ENCODE results near the gene ACO2.

ACO2 gene

GRCh38 chr22:41491374-41492100, 22.6 kb downstream of the ACO2 start:
- DNase-seq, result no peak

DNA sequence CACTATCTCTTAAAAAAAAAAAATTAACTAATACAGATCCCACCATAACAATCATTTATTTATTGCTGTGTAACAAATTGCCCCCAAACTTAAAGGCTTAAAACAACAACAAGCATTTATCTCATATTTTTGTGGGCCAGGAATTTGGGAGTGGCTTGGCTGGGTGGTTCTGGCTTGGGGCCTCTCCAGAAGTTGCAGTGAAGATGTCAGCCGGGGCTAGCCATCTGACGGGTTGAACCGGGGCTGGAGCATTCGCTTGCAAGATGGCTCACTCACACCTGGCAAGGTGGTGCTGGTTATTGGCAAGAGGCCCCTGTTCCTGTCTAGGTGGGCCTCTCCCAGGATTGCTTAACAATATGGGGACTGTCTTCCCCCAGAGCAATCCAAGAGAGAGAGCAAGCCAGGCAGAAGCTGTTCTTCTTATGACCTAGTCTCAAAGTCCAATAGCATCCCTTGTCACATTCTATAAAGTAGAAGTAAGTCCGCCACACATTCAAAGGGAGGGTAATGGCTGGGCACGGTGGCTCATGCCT, 29.5 kb downstream of the ACO2 start:
- DNase-seq, result no peak

DNA sequence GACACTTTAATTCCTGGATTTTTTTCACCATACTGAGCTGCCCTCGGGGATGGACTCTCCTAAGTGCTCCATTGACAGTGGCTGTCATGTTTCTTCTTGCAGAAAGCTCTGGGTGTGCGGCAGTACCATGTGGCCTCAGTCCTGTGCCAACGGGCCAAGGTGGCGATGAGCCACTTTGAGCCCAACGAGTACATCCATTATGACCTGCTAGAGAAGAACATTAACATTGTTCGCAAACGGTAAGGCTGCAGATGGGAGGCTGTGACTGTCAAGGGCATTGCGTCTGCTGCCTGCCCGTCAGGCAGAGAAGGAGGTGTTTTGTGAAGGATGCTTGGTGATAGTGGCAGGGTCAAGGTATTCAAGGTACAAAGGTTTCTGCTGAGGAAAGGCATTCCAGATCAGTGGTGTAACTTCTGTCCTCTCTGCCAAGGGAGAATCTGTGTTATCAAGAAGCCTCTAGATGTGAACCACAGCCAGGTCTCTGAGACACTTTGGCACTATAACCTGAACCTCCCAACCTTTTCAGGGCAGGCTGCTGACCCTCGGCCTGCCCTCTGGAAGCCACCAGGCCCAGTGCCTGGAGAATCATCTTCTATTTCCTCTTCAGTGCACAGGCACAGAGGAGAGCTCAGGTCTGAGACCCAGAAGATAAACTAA, 30.8 kb downstream of the ACO2 start:
- DNase-seq, result no peak

- no peak for DNase-seq
These were observed 31.4 kb downstream of the ACO2 start for GRCh38 chr22:41500303-41500702.

DNA sequence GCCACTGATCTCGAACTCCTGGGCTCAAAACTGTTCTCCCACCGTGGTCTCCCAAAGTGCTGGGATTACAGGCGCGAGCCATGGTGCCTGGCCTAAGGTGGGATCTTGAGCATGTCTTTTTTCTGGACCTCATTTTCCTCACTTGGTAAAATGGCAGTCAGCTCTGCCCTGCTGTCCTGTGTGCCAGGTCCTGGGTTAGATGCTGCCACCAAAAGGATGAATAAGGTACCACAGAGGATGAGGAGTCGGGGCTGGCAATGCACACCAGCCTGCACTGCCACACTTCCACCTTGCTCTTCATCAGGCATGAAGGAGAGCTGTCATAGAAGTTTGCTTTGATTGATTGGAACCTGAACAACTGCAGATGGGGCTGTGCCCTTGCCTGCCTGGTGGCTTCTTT, 32.3 kb downstream of the ACO2 start:
- DNase-seq, result no peak

DNA sequence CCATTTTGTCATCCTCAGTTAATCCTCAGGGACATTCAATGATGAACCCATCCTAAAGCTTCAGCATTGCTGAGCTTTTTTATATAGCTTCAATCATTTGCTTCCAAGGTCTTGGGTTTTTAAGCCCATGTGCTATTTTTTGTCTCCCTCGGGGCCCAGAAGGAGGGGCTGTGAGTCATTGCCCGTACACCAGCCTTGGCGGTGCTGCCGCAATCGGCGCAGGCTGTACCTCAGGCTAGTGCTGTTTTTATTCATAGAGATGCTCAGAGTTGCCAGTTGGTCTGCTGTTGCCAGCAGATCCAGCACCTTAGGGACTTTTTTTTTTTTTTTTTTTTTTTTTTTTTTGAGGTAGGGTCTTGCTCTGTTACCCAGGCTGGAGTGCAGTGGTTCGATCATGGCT, 35.5 kb downstream of the ACO2 start:
- DNase-seq, result no peak

GRCh38 chr22:41504816-41505215, 35.9 kb downstream of the ACO2 start:
- DNase-seq, result no peak

GRCh38 chr22:41505511-41506220, 36.7 kb downstream of the ACO2 start:
- no peak for DNase-seq

DNA sequence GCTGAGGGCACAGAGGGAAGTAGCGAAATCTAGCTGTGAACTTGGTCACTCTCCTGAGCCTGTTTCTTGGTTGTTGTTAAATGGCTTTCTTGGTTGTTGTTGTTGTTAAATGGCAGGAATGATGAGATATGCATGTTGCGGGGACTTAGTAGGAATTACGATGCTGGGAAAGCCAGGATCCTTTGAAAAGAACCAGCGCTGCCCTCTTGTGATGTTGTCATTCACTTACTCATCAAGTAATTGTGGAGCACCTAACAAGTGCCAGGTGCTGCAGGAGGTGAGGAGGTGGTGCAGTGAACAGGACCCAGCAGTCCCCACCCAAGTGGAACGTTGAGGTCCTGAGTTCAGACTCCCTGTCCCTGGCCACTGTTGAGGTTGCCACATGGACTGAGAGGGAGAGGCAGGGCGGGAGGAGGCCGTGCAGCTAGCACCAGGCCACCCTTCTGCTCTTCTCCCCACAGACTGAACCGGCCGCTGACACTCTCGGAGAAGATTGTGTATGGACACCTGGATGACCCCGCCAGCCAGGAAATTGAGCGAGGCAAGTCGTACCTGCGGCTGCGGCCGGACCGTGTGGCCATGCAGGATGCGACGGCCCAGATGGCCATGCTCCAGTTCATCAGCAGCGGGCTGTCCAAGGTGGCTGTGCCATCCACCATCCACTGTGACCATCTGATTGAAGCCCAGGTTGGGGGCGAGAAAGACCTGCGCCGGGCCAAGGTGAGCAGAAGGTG, 38.6 kb downstream of the ACO2 start:
- DNase-seq, result no peak

GRCh38 chr22:41508770-41509170, 39.9 kb downstream of the ACO2 start:
- DNase-seq, result no peak

DNA sequence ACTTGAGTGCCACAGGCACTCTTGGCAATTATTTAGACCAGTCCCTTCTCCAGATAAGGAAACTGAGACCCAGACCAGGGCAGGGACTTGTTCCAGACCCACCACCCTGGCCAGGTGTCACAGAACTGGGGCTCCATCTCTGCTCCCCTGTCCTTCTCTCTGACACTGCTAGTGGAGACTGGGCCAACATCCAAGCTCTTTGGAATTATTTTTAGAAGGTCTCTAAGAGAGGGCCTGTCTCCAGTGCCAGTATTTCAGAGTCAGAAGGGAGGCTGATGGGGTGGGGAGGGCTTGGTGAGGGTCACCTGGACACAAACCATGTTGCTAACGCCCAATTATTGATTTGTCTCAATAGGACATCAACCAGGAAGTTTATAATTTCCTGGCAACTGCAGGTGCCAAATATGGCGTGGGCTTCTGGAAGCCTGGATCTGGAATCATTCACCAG, 42.6 kb downstream of the ACO2 start:
- no peak for DNase-seq

DNA sequence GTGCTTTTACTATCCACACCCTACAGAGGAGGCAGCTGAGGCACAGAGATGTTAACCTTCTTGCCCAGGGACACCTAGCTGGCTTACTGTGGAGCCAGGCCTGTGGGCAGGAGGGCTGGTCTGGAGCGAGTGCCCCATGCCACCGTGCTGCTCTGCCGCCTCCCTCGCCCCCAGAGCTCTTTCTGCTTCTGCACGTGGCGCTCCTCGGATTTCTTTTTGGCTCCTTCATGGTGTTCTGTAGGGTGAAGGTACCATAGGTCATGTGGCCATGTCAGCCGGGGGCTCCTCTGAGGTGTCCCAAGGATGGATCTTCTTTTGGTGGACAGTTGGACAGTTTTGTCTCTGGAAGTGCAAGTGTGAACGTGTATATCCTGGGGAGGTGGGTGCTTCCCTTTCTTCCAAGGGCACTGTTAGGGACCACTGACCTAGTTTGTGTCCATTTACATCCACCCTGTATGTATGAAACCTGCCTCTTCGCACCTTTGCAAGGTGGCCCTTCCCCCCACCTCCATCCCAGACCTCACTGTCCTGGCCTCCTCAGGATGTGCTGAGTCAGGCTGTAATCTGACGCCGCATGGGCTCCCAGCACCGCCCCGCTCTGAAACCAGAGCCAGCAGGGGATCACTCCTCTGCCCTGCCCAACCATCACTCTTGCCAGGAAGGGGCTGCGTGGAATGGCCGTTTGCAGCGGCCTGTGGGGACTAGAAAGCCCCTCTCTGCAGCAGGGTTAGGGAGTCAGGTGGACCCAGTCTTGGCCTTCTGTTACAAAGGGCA, 43.7 kb downstream of the ACO2 start:
- DNase-seq, result no peak

DNA sequence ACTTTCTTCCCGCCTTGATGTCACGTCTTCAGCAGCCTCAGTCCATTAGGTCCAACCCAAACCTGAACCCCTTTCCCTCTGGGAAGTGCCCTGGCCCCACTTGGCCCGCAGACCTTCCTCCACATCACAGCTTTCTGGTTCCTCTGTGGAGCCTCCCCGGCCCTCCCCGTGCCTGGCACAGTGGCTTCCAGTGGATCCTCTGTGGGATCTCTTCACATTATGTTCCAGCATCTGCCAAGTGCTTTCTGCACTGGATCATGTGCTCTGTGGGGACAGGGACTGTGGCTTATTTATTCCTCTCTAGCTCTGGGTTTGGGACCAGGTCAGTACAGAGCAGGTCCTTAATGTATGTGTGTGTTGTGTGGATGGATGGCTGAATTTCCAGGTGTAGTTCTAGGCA, 44.5 kb downstream of the ACO2 start:
- DNase-seq, result no peak

GRCh38 chr22:41516462-41516861, 47.5 kb downstream of the ACO2 start:
- DNase-seq, result no peak

GRCh38 chr22:41517172-41518047, 48.5 kb downstream of the ACO2 start:
- peak; percentile 60 for DNase-seq

- DNase-seq, result no peak
These were observed 49.1 kb downstream of the ACO2 start for GRCh38 chr22:41518048-41518347.

DNA sequence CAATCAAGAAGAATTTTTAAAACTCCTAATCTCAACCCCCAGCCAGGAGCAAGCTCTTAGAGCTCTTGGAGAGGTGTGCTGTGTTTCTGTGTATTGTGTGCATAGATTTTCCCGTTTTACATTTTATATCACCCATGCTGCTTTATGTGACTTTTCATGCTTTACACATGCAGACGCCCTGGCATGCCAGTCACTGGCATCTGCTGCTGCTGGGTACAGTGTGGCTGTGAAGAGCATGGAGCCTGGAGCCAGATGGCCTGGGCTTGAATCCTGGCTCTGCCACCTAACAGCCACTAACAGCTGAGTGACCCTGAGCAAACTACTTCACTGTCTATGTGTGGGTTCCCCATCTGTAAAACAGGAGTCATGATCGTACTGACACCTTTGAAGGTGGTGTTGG, 52.2 kb downstream of the ACO2 start:
- DNase-seq, result no peak

DNA sequence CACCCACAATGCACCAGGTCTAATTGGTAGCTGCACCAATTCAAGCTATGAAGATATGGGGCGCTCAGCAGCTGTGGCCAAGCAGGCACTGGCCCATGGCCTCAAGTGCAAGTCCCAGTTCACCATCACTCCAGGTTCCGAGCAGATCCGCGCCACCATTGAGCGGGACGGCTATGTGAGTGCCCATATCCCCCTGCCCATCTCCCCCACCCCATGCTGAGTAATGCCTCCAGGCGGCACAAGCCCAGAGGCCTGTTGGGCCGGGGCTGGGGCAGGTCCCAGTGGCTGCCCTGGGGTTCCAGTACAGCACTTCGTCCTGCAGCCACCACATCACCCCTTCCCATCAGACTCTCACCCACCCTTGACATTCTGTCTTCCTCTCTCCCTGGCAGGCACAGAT, 53.9 kb downstream of the ACO2 start:
- DNase-seq, result no peak

DNA sequence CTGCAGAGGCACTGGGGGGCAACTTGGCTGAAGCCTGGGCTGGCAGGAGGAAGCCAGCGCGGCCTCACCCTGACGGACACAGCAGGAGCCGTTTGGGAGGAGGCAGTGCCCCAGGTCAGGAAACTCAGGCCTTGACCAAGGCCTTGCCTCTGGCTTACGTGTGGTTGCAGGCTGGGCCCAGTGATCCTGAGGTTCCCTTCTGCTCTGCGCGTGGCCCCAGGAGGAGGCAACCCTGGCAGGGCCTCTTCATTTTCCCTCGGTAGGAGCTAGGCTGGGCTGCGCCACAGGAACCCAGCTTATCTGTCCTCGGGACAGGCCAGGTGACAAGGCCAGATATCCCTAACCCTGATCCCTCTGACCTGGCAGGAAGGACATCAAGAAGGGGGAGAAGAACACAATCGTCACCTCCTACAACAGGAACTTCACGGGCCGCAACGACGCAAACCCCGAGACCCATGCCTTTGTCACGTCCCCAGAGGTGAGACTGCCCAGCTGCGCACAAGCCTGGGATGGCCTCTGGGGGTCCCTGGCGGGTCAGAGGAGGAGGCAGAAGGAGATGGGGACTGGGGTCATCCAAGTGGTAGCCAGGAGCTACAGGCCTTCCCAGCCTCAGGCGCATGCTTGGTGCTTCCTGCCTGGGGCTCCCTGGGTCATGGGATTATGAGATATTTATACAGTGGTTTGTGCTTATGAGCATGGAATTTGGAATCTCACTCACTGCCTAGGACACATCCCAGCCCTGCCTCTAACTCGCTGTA, 54.7 kb downstream of the ACO2 start:
- no peak for DNase-seq

DNA sequence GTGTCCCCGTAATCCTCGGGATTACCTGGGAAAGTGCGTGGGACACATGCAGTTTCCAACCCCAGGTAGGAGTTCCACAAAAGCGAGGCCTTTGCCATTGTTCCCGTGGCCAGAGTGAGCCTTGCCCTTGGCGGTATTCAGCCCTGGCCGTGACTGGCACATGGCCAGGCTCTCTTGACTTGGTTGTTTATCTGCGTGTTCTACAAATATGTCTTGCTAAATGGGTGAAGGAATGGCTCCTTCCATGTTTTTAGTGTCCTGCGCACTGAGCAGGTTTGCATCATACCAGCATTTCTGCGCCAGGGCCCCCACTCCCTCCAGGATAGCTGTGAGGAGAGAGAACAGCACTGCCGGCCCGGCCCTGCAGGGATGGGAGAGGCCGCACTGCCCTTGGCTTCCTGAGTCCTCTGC, 55.3 kb downstream of the ACO2 start:
- no peak for DNase-seq

Data from CD4-positive, alpha-beta T cell treated with Interleukin-17A for 4 hours (primary cell).